Gastrocnemius medialis (tissue), 4 donors: ENCODE data around the gene SSR2. TPM values are rescaled to one million over a fixed set of nuclear protein-coding genes. Genes with fewer than 3 reads are reported as not detected.
"Not testable (repeated sequence)": the region's sequence is repeated elsewhere in the genome, so short reads cannot be mapped to it uniquely, and the experiment has no call there.

Source experiments
- ATAC-seq, 2 donors: fragments of 150-250 bp; one replicate each; pipeline ENCODE4 v1.9.1; 2016
- DNase-seq, 2 donors: peaks; one replicate each; pipeline ENCODE4 v3.0.0-alpha.2; 2019
- H3K27ac ChIP-seq, 4 donors: fragments of 200-600 bp; sonication (generic); 1 replicate in 1 of 4; 2 replicates in 3 of 4; pipeline ENCODE4 v1.5.1; 2016 to 2018; ENCODE audit warnings: mild to moderate bottlenecking in 2 of 4, moderate library complexity in 1 of 4
- H3K27me3 ChIP-seq, 3 donors: fragments of 200-600 bp; sonication (generic) in 2 of 3; 1 replicate in 1 of 3; 2 replicates in 2 of 3; pipeline versions ENCODE4 v1.5.1 to v1.6.0; 2016 to 2019; ENCODE audit warnings: mild to moderate bottlenecking in 1 of 3, moderate library complexity in 1 of 3
- H3K36me3 ChIP-seq, 2 donors: fragments of 200-600 bp; sonication (generic) in 1 of 2; one replicate each; pipeline ENCODE4 v1.5.1; 2017 to 2018
- H3K4me1 ChIP-seq, 2 donors: fragments of 200-600 bp; sonication (generic) in 1 of 2; one replicate each; pipeline ENCODE4 v1.5.1; 2016 to 2017; ENCODE audit warnings: mild to moderate bottlenecking in 2 of 2
- H3K4me3 ChIP-seq, 4 donors: fragments of 200-600 bp; sonication (generic) in 3 of 4; 1 replicate in 1 of 4; 2 replicates in 3 of 4; pipeline ENCODE4 v1.5.1; 2016 to 2019; ENCODE audit warnings: mild to moderate bottlenecking in 2 of 4
- H3K9me3 ChIP-seq, 3 donors: fragments of 200-600 bp; sonication (generic) in 2 of 3; 1 replicate in 1 of 3; 2 replicates in 2 of 3; pipeline ENCODE4 v1.5.1; 2016 to 2019
- CTCF ChIP-seq, 5 experiments: fragments of 450-650 bp in 3 of 5; fragments of 200-600 bp in 2 of 5; sonication (generic) in 2 of 5; IDR thresholded peaks in 4 of 5; conservative IDR thresholded peaks in 1 of 5; 1 replicate in 4 of 5; 2 replicates in 1 of 5; pipeline ENCODE4 v1.5.1; 2016 to 2019; ENCODE audit warnings: antibody characterized with exemption in 5 of 5, mild to moderate bottlenecking in 3 of 5, moderate library complexity in 3 of 5
- POLR2A ChIP-seq, 2 donors: fragments of 450-650 bp; IDR thresholded peaks; one replicate each; pipeline ENCODE4 v1.6.1; 2017; ENCODE audit warnings: antibody characterized with exemption in 2 of 2, mild to moderate bottlenecking in 2 of 2, moderate library complexity in 2 of 2
- in situ Hi-C, 4 donors: fragments of 200-750 bp; cut with MboI; loops; one replicate each; pipeline versions ENCODE4 v1.15.0 to v1.8.0; 2017; ENCODE audit warnings: low sequenced_read_pairs in 4 of 4
- intact Hi-C: fragments of 100-400 bp; cut with DNase I; formaldehyde crosslinking; loops from one replicate; pipeline ENCODE4 v1.15.1; 2023; ENCODE audit warnings: low total_unique reads
- total RNA-seq, 4 donors: library from RNA; depleted of rRNA; stranded (reverse); fragments of >200 nt; gene quantifications; one replicate each; pipeline versions ENCODE4 v1.1.0 to v1.2.3, GENCODE V29; 2016

SSR2 gene
- total RNA-seq, 4 donors from 2014 or later = 70.6 to 118 (median 108) TPM

- Histone ChIP-seq H3K27ac (peak overlapping the region in 3 of 4 donors; percentile 24 to 46 (median 36)), H3K4me1 (peaks cover 9 to 19% of the 10 kb centered on the region in 2 donors), H3K9me3 (no peaks in the 10 kb centered on the region), H3K27me3 (no peaks in the 10 kb centered on the region), H3K4me3 (no peak overlapping the region), H3K36me3 (peaks cover 0 to 31% of the 10 kb centered on the region in 2 donors)
- TF ChIP-seq CTCF (IDR thresholded peaks at IDR 0.05 in 4 of 5, conservative IDR thresholded peaks at IDR 0.05 in 1 of 5) (no peak), POLR2A (IDR thresholded peaks at IDR 0.05) (no peak)
- in situ Hi-C loops (loop anchor here in 1 of 4 donors (25.0 kb wide), 1 partner anchor 687 kb away; the partner anchor contains the start of genes ISG20L2, METTL25B and MRPL24), intact Hi-C loops (loop anchor here (10.0 kb wide), 1 partner anchor 674 kb away; the partner anchor contains the start of genes ISG20L2 and METTL25B)
- ATAC-seq (no peak), DNase-seq (peak; percentile 43 to 51)
Measured at GRCh38 chr1:156050376-156050775, 29.6 kb upstream of the SSR2 start.

GRCh38 chr1:156048663-156049258 is 28.0 kb upstream of the SSR2 start:
- Histone ChIP-seq H3K36me3 (peaks cover 0 to 41% of the 10 kb centered on the region in 2 donors), H3K4me3 (no peak overlapping the region), H3K27me3 (no peaks in the 10 kb centered on the region), H3K27ac (no peak overlapping the region), H3K4me1 (peaks cover 7 to 17% of the 10 kb centered on the region in 2 donors), H3K9me3 (no peaks in the 10 kb centered on the region)
- TF ChIP-seq CTCF (IDR thresholded peaks at IDR 0.05 in 4 of 5, conservative IDR thresholded peaks at IDR 0.05 in 1 of 5) (no peak), POLR2A (IDR thresholded peaks at IDR 0.05) (no peak)
- no peak for DNase-seq
- ATAC-seq = no peak
- in situ Hi-C loops = no loop called here
- intact Hi-C loops = no loop called here

- H3K9me3 ChIP-seq = no peaks in the 10 kb centered on the region
- in situ Hi-C loops = no loop called here
- DNase-seq = no peak
- no peak for ATAC-seq
- intact Hi-C loops = no loop called here
- no peaks in the 10 kb centered on the region for H3K27me3 ChIP-seq
- H3K4me3 ChIP-seq = no peak overlapping the region
- H3K27ac ChIP-seq = no peak overlapping the region
- peaks cover 0 to 71% of the 10 kb centered on the region in 2 donors for H3K36me3 ChIP-seq
- TF ChIP-seq POLR2A (IDR thresholded peaks at IDR 0.05) (no peak), CTCF (IDR thresholded peaks at IDR 0.05 in 4 of 5, conservative IDR thresholded peaks at IDR 0.05 in 1 of 5) (no peak)
- H3K4me1 ChIP-seq = no peaks in the 10 kb centered on the region
Measured at GRCh38 chr1:156045076-156045475, 24.3 kb upstream of the SSR2 start.

GRCh38 chr1:156042828-156043227 is 22.1 kb upstream of the SSR2 start:
- Histone ChIP-seq H3K27me3 (no peaks in the 10 kb centered on the region), H3K9me3 (no peaks in the 10 kb centered on the region), H3K36me3 (peaks cover 0 to 70% of the 10 kb centered on the region in 2 donors), H3K27ac (no peak overlapping the region), H3K4me3 (no peak overlapping the region), H3K4me1 (no peaks in the 10 kb centered on the region)
- no peak for DNase-seq
- no peak for TF ChIP-seq CTCF (IDR thresholded peaks at IDR 0.05 in 4 of 5, conservative IDR thresholded peaks at IDR 0.05 in 1 of 5)
- no peak for TF ChIP-seq POLR2A (IDR thresholded peaks at IDR 0.05)
- ATAC-seq = no peak
- intact Hi-C loops = no loop called here
- in situ Hi-C loops = no loop called here

- DNase-seq, H3K4me3 ChIP-seq, ATAC-seq, H3K9me3 ChIP-seq, H3K27me3 ChIP-seq, H3K27ac ChIP-seq, H3K4me1 ChIP-seq, in situ Hi-C loops, intact Hi-C loops: not testable (repeated sequence)
- peaks cover 0 to 32% of the 10 kb centered on the region in 2 donors for H3K36me3 ChIP-seq
Measured at GRCh38 chr1:156034991-156035390, 14.2 kb upstream of the SSR2 start.
